H9 (cell line): ENCODE results near the gene PAK1. TPM values are rescaled to one million over a fixed set of nuclear protein-coding genes. Genes with fewer than 3 reads are reported as not detected.

Experiments used
- DNase-seq: peaks from one replicate; pipeline ENCODE4 v3.0.0-alpha.2; 2017
- H2AFZ ChIP-seq: one replicate; pipeline ENCODE4 v1.6.1; 2013; ENCODE audit warnings: mild to moderate bottlenecking, low read length, control low read depth, moderate library complexity
- H2AK5ac ChIP-seq: 2 replicates; pipeline ENCODE4 v1.6.1; 2013; ENCODE audit warnings: low read length, control low read depth, mixed read lengths; ENCODE audit not compliant: insufficient read length
- H2BK120ac ChIP-seq: one replicate; pipeline ENCODE4 v1.6.1; 2013; ENCODE audit warnings: low read depth, mild to moderate bottlenecking, low read length, control low read depth, inconsistent platforms; ENCODE audit not compliant: poor library complexity, severe bottlenecking
- H2BK12ac ChIP-seq: 2 replicates; pipeline ENCODE4 v1.6.1; 2013; ENCODE audit warnings: low read length, control low read depth, mixed read lengths, low read depth; ENCODE audit not compliant: insufficient read length
- H2BK15ac ChIP-seq: 2 replicates; pipeline ENCODE4 v1.6.1; 2013; ENCODE audit warnings: low read depth, low read length, control low read depth
- H2BK20ac ChIP-seq: one replicate; pipeline ENCODE4 v1.6.1; 2013; ENCODE audit warnings: low read depth, mild to moderate bottlenecking, low read length, control low read depth, inconsistent platforms; ENCODE audit not compliant: poor library complexity, severe bottlenecking
- H2BK5ac ChIP-seq: 2 replicates; pipeline ENCODE4 v1.6.1; 2013; ENCODE audit warnings: low read length, control low read depth, mixed read lengths; ENCODE audit not compliant: insufficient read length
- H3K14ac ChIP-seq: 2 replicates; pipeline ENCODE4 v1.6.1; 2013; ENCODE audit warnings: low read length, control low read depth; ENCODE audit not compliant: insufficient read depth
- H3K18ac ChIP-seq: 2 replicates; pipeline ENCODE4 v1.6.1; 2013; ENCODE audit warnings: low read depth, mild to moderate bottlenecking, mixed read lengths, low read length, control low read depth; ENCODE audit not compliant: insufficient read length
- H3K23ac ChIP-seq: 2 replicates; pipeline ENCODE4 v1.6.1; 2013; ENCODE audit warnings: low read length, control low read depth, mixed read lengths, low read depth; ENCODE audit not compliant: insufficient read length
- H3K23me2 ChIP-seq: 2 replicates; pipeline ENCODE4 v1.6.1; 2013; ENCODE audit warnings: low read depth, mild to moderate bottlenecking, mixed read lengths, low read length, control low read depth; ENCODE audit not compliant: insufficient read length, poor library complexity, severe bottlenecking
- H3K27ac ChIP-seq: 2 replicates; pipeline ENCODE4 v1.5.1; 2013; ENCODE audit warnings: low read length, control low read depth, mixed read lengths, low read depth; ENCODE audit not compliant: insufficient read length
- H3K27me3 ChIP-seq: 2 replicates; pipeline ENCODE4 v1.6.1; 2013; ENCODE audit warnings: low read length, control low read depth, inconsistent platforms; ENCODE audit not compliant: insufficient read depth
- H3K4ac ChIP-seq: 2 replicates; pipeline ENCODE4 v1.6.1; 2013; ENCODE audit warnings: low read depth, mild to moderate bottlenecking, control low read depth, inconsistent platforms, low read length, moderate library complexity
- H3K4me1 ChIP-seq: 2 replicates; pipeline ENCODE4 v1.6.1; 2013; ENCODE audit warnings: low read length, control low read depth, inconsistent platforms; ENCODE audit not compliant: insufficient read depth
- H3K4me2 ChIP-seq: 2 replicates; pipeline ENCODE4 v1.6.1; 2013; ENCODE audit warnings: low read length, control low read depth, mixed read lengths; ENCODE audit not compliant: insufficient read length, insufficient read depth
- H3K56ac ChIP-seq: 2 replicates; pipeline ENCODE4 v1.6.1; 2013; ENCODE audit warnings: low read depth, mild to moderate bottlenecking, mixed read lengths, low read length, control low read depth; ENCODE audit not compliant: insufficient read length
- H3K79me1 ChIP-seq: 2 replicates; pipeline ENCODE4 v1.6.1; 2013; ENCODE audit warnings: low read depth, mild to moderate bottlenecking, moderate library complexity, low read length, control low read depth, inconsistent platforms; ENCODE audit not compliant: insufficient read depth, poor library complexity, severe bottlenecking
- H3K79me2 ChIP-seq: 2 replicates; pipeline ENCODE4 v1.6.1; 2013; ENCODE audit warnings: low read length, control low read depth, inconsistent platforms; ENCODE audit not compliant: insufficient read depth
- H3K9ac ChIP-seq: 2 replicates; pipeline ENCODE4 v1.6.1; 2013; ENCODE audit warnings: low read length, control low read depth, mixed read lengths; ENCODE audit not compliant: insufficient read length; ENCODE audit errors: extremely low read depth
- H3K9me3 ChIP-seq: one replicate; pipeline ENCODE4 v1.6.1; 2013; ENCODE audit warnings: low read depth, low read length, inconsistent platforms; ENCODE audit not compliant: control insufficient read depth
- H3T11ph ChIP-seq: one replicate; pipeline ENCODE4 v1.6.1; 2013; ENCODE audit warnings: mild to moderate bottlenecking, low read length, control low read depth, inconsistent platforms
- H4K20me1 ChIP-seq: one replicate; pipeline ENCODE4 v1.6.1; 2013; ENCODE audit not compliant: control insufficient read depth, insufficient read length, insufficient read depth
- H4K5ac ChIP-seq: 2 replicates; pipeline ENCODE4 v1.6.1; 2013; ENCODE audit warnings: low read depth, mild to moderate bottlenecking, mixed read lengths, low read length, control low read depth; ENCODE audit not compliant: insufficient read length
- H4K8ac ChIP-seq: replicated peaks from 2 replicates; pipeline ENCODE4 v1.6.1; 2013; ENCODE audit warnings: low read length, control low read depth, mixed read lengths, low read depth; ENCODE audit not compliant: insufficient read length
- H4K91ac ChIP-seq: 2 replicates; pipeline ENCODE4 v1.6.1; 2013; ENCODE audit warnings: low read depth, mild to moderate bottlenecking, moderate library complexity, mixed read lengths, low read length, control low read depth; ENCODE audit not compliant: insufficient read length
- H3K27ac Mint-ChIP-seq, 3 experiments: 2 replicates in 2 of 3; 3 replicates in 1 of 3; pipeline ENCODE4 v1.8.0; 2020 to 2021; ENCODE audit warnings: mixed read lengths in 3 of 3, mild to moderate bottlenecking in 1 of 3, moderate library complexity in 1 of 3
- H3K27me3 Mint-ChIP-seq: 2 replicates; pipeline ENCODE4 v1.8.0; 2021; ENCODE audit warnings: low read depth, mild to moderate bottlenecking, moderate library complexity, mixed read lengths
- H3K36me3 Mint-ChIP-seq, 3 experiments: 2 replicates in 2 of 3; 3 replicates in 1 of 3; pipeline ENCODE4 v1.8.0; 2020 to 2021; ENCODE audit warnings: low read depth in 3 of 3, mixed read lengths in 3 of 3; ENCODE audit not compliant: insufficient read depth in 1 of 3
- H3K4me1 Mint-ChIP-seq, 2 experiments: 2 replicates each; pipeline ENCODE4 v1.8.0; 2020; ENCODE audit warnings: mixed read lengths in 2 of 2
- H3K4me3 Mint-ChIP-seq, 2 experiments: 2 replicates in 1 of 2; 3 replicates in 1 of 2; pipeline ENCODE4 v1.8.0; 2020 to 2021; ENCODE audit warnings: mild to moderate bottlenecking in 2 of 2, mixed read lengths in 2 of 2, moderate library complexity in 1 of 2
- H3K9me3 Mint-ChIP-seq, 2 experiments: 2 replicates in 1 of 2; 3 replicates in 1 of 2; pipeline ENCODE4 v1.8.0; 2020; ENCODE audit warnings: mild to moderate bottlenecking in 2 of 2, mixed read lengths in 2 of 2, moderate library complexity in 1 of 2
- CTCF ChIP-seq: fragments of 200-600 bp; sonication (generic); conservative IDR thresholded peaks from 3 replicates; pipeline ENCODE4 v1.8.0; 2021; ENCODE audit warnings: antibody characterized with exemption, mild to moderate bottlenecking
- WGBS: extraction: QIAGEN DNeasy Blood & Tissue Kit; methylation state at CpG from one replicate; pipeline ENCODE4 v1.1.7; 2013; ENCODE audit warnings: missing lambda C conversion rate, low lambda C conversion rate, mixed read lengths; ENCODE audit not compliant: insufficient read length; ENCODE audit errors: extremely low coverage; 5-methylcytosine and 5-hydroxymethylcytosine counted together
- total RNA-seq: library from RNA; stranded (reverse); gene quantifications from 2 replicates; pipeline ENCODE4 v1.2.1, GENCODE V29; 2021

The PAK1 gene
- total RNA-seq, 1 experiment from 2014 or later = 122 TPM

DNA sequence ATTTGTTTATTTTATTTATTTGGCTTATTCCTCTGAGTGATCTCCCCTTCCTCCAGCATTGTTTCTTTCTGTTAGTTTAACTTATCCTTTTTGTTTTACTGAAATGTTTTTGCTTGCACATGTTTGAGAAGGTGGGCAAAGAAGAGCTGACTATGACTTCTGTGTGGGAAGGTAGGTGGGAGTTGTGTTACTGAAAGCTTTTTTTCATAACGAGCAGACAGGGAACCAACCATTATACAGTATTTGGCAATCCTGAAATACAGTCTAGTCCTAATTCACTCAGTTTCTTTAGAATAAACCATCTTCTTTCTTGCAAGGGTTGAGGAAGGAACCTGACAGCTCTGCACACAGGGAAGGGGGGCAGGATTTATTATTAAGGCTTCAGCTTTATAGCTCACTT is 37.0 kb upstream of the PAK1 start:
- H3K27me3 Mint-ChIP-seq = no peaks in the 10 kb centered on the region; the same call in 1 of the 2 replicates
- no peak for DNase-seq
- H3K23ac ChIP-seq = no peak overlapping the region
- H3K9me3 ChIP-seq = no peaks in the 10 kb centered on the region
- no peak overlapping the region for H3K56ac ChIP-seq
- no peak overlapping the region for H2BK12ac ChIP-seq
- no peak overlapping the region for H3K27ac Mint-ChIP-seq
- peaks cover 0 to 5% of the 10 kb centered on the region in 2 experiments; a peak in 2 of 5 replicates for H3K9me3 Mint-ChIP-seq
- no peak overlapping the region for H4K5ac ChIP-seq
- H3K4me3 Mint-ChIP-seq = no peak overlapping the region
- H4K91ac ChIP-seq = no peak overlapping the region
- no peak overlapping the region for H2BK15ac ChIP-seq
- no CpG with 5 or more reads among the region's 1 CpG for WGBS
- H3K23me2 ChIP-seq = no peaks in the 10 kb centered on the region
- H3T11ph ChIP-seq = no peak overlapping the region
- H2AFZ ChIP-seq = no peak overlapping the region
- peaks cover 0 to 4% (median 0%) of the 10 kb centered on the region in 3 experiments; a peak in 1 of 7 replicates for H3K36me3 Mint-ChIP-seq
- H2AK5ac ChIP-seq = no peak overlapping the region
- H4K8ac ChIP-seq = no peak overlapping the region
- H3K27me3 ChIP-seq = no peaks in the 10 kb centered on the region
- H2BK20ac ChIP-seq = no peak overlapping the region
- no peak for TF ChIP-seq CTCF
- H3K18ac ChIP-seq = no peak overlapping the region
- no peak overlapping the region for H2BK5ac ChIP-seq
- H3K27ac ChIP-seq = no peak overlapping the region
- no peak overlapping the region for H3K4ac ChIP-seq
- H4K20me1 ChIP-seq = no peaks in the 10 kb centered on the region
- H3K4me1 ChIP-seq = peaks cover 6% of the 10 kb centered on the region; the same call in 1 of the 2 replicates
- no peaks in the 10 kb centered on the region for H3K79me1 ChIP-seq
- H3K9ac ChIP-seq = no peak overlapping the region
- no peak overlapping the region for H2BK120ac ChIP-seq
- H3K14ac ChIP-seq = no peak overlapping the region
- H3K4me2 ChIP-seq = no peak overlapping the region
- peaks cover 11 to 13% of the 10 kb centered on the region in 2 experiments for H3K4me1 Mint-ChIP-seq
- no peaks in the 10 kb centered on the region for H3K79me2 ChIP-seq
